AG04449 (cell line): ENCODE results near the gene DSCAM.
A peak's percentile ranks its signal among the peaks of the same experiment; 100 is the strongest.

ENCODE experiments used
- CTCF ChIA-PET: fragments of 350-600 bp; formaldehyde crosslinking; extraction: SDS; loops from one replicate; lab custom pipeline; 2021; ENCODE audit warnings: antibody characterized with exemption; lab: Yijun Ruan, JAX
- POLR2A ChIA-PET: fragments of 400-600, 350-600 bp; formaldehyde crosslinking; extraction: SDS; loops from one replicate; lab custom pipeline; 2020; ENCODE audit warnings: antibody characterized with exemption, inconsistent platforms; lab: Yijun Ruan, JAX
- DNase-seq: peaks from one replicate; pipeline ENCODE4 v3.0.0-alpha.2; 2010; ENCODE audit warnings: low read depth, low spot score
- H3K4me3 ChIP-seq: 2 replicates; pipeline ENCODE4 v1.5.1; 2011; ENCODE audit warnings: low read depth, mild to moderate bottlenecking, control low read depth, low read length
- TF ChIP-seq, protein P1 (sequence below): IDR thresholded peaks from one replicate; pipeline ENCODE4 v1.5.1; 2011; ENCODE audit warnings: mild to moderate bottlenecking, moderate library complexity, low read length, control low read depth, inconsistent platforms; ENCODE audit not compliant: insufficient read depth; ENCODE audit errors: missing control alignments

DSCAM gene

GRCh38 chr21:40512590-40512989 lies 334.4 kb downstream of the DSCAM start:
- ChIA-PET CTCF (no interaction called here), POLR2A (no interaction called here)
- DNase-seq, result no peak
- H3K4me3 ChIP-seq, result no peak overlapping the region
- TF ChIP-seq, protein P1, sequence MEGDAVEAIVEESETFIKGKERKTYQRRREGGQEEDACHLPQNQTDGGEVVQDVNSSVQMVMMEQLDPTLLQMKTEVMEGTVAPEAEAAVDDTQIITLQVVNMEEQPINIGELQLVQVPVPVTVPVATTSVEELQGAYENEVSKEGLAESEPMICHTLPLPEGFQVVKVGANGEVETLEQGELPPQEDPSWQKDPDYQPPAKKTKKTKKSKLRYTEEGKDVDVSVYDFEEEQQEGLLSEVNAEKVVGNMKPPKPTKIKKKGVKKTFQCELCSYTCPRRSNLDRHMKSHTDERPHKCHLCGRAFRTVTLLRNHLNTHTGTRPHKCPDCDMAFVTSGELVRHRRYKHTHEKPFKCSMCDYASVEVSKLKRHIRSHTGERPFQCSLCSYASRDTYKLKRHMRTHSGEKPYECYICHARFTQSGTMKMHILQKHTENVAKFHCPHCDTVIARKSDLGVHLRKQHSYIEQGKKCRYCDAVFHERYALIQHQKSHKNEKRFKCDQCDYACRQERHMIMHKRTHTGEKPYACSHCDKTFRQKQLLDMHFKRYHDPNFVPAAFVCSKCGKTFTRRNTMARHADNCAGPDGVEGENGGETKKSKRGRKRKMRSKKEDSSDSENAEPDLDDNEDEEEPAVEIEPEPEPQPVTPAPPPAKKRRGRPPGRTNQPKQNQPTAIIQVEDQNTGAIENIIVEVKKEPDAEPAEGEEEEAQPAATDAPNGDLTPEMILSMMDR, result peak; percentile 30

DNA sequence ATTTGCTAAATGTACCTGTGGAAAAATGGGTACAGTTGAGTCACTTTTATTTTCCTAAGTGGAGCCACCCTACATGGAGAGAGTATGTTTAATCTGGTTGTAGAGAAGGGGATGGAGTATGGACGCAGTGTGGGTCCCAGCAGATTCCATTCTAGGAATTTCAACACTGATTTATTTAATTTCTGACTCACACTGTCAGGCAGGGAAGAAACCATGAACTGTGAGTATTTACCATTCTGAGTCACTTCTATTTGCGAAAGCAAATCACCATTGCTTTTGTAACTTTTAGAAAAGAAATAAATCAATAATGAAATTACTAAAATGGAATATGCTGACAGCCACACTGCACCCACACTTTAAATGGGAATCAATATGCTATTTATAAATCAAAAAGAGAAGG lies 339.0 kb downstream of the DSCAM start:
- H3K4me3 ChIP-seq, result no peak overlapping the region
- DNase-seq, result peak; percentile 36
- POLR2A ChIA-PET, result no interaction called here
- CTCF ChIA-PET, result no interaction called here
- TF ChIP-seq, protein P1, result no peak

DNA sequence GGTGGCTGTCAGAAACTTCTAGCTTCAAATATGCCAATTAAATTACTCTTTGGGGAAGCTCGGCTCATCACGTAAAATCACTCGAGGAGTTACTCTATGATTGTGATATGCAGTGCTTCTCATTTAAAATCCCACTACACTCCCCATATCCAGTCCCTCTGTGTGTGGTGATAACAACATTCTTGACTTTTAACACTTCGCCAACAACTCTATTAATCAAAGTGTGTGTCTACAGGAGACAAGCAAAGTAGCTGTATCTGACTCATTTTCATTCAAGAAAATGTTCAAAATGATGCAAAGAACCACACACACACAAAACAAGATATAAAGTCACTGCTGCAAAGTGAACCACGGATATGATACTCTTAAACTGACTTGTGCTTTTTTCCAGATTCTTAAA lies 341.3 kb downstream of the DSCAM start:
- DNase-seq, result no peak
- ChIA-PET POLR2A (no interaction called here), CTCF (no interaction called here)
- TF ChIP-seq, protein P1, result no peak
- H3K4me3 ChIP-seq, result no peak overlapping the region

DNA sequence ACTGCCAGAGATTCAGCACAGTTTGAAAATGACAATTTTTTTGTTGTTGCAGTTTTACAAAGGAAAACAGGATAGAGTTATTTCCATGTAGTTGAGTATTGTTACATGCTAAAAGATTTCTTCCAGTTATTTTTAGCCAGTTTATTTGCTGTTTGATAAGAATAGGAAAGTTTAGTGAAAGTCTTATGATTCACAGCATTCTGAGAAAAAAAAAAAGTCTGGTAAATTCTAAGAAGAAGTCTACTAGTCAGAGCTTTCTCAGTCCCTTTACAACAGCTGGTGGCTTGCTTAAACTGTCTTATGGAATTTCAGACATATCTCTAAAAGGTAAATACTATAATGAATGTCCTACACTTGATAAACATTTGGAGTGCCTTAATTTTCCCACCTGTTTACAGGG lies 341.7 kb downstream of the DSCAM start:
- TF ChIP-seq, protein P1, result no peak
- CTCF ChIA-PET, result no interaction called here
- POLR2A ChIA-PET, result no interaction called here

DNA sequence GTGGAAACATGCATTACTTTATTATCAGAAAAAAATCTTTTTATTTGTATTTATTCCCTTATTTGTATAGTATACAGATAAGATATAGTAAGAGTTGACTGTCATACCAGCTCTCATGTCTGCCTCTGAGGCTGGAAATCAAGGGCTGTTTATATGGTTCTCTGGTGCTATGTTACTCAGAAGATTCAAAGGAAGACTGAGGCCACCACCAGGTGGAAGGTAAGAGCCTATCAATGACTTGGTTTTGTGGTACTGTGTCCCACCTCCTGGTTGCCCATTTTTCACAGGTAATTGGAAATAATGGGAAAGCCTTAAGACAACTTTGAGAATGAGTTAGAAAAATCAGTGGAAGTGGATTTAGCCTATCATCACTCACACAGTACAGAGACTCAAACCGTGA lies 342.1 kb downstream of the DSCAM start:
- TF ChIP-seq, protein P1, result no peak
- no peak for DNase-seq
- ChIA-PET CTCF (no interaction called here), POLR2A (no interaction called here)
- H3K4me3 ChIP-seq, result no peak overlapping the region

More for the DNA sequence above, 341.7 kb downstream of the DSCAM start:
- DNase-seq, result no peak
- no peak overlapping the region for H3K4me3 ChIP-seq

DNA sequence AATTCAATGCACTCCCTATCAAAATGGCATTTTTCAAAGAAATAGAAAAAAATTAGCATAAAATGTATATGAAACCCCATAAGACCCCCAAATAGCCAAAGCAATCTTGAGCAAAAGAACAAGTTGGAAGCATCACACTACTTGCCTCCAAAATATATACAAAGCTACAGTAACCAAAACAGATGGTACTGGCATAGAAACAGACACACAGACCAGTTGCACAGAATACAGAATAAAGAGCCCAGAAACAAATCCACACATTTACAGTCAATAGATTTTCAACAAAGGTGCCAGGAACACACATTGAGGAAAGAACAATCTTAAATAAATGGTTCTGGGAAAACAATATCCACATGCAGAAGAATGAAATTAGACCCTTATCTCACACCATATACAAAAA lies 350.8 kb downstream of the DSCAM start:
- POLR2A ChIA-PET, result no interaction called here
- TF ChIP-seq, protein P1, result no peak
- CTCF ChIA-PET, result no interaction called here
- DNase-seq, result no peak
- no peak overlapping the region for H3K4me3 ChIP-seq
